T-cell (primary cell): Measurements from ENCODE around the gene DHCR7. TPM values are rescaled to one million over a fixed set of nuclear protein-coding genes. Genes with fewer than 3 reads are reported as not detected.
A peak's percentile ranks its signal among the peaks of the same experiment; 100 is the strongest.

ENCODE experiments used
- ATAC-seq, 4 experiments: fragments of 200-7000 bp in 3 of 4; fragments of 150-1000 bp in 1 of 4; cut with Tn5 transposase; replicated peaks in 1 of 4; 1 replicate in 3 of 4; 2 replicates in 1 of 4; pipeline ENCODE4 v1.10.0; 2021; ENCODE audit warnings: moderate library complexity in 3 of 4, mild to moderate bottlenecking in 2 of 4, moderate number of reproducible peaks in 1 of 4
- CTCF ChIA-PET, 2 donors: fragments of 300-600 bp; sonication (Branson Sonifier 250); formaldehyde crosslinking; loops; one replicate each; lab custom pipeline; 2022; ENCODE audit warnings: antibody characterized with exemption in 2 of 2; lab: Charles Lee
- POLR2A ChIA-PET, 2 donors: fragments of 300-600 bp; sonication (Branson Sonifier 250); formaldehyde crosslinking; loops; one replicate each; lab custom pipeline; 2022; ENCODE audit warnings: antibody characterized with exemption in 2 of 2; lab: Charles Lee
- DNase-seq, 35 experiments: peaks; one replicate each; pipeline versions ENCODE4 v3.0.0 to v3.0.0-alpha.2; 2013 to 2023
- H3K27ac ChIP-seq: one replicate; pipeline ENCODE4 v1.5.1; 2013; ENCODE audit warnings: low read length
- H3K27me3 ChIP-seq, 2 experiments: replicated peaks in 1 of 2; 1 replicate in 1 of 2; 2 replicates in 1 of 2; pipeline versions ENCODE4 v1.6.1 to v1.7.0; 2013; ENCODE audit warnings: low read length in 1 of 2, mixed read lengths in 1 of 2; ENCODE audit not compliant: control insufficient read depth in 2 of 2, insufficient read depth in 2 of 2; ENCODE audit errors: extremely low read depth in 1 of 2
- H3K36me3 ChIP-seq, 2 donors: 1 replicate in 1 of 2; 2 replicates in 1 of 2; pipeline versions ENCODE4 v1.6.1 to v1.7.0; 2013; ENCODE audit warnings: low read length in 1 of 2; ENCODE audit not compliant: control insufficient read depth in 2 of 2, insufficient read depth in 1 of 2; ENCODE audit errors: extremely low read depth in 1 of 2
- H3K4me1 ChIP-seq, 2 experiments: 1 replicate in 1 of 2; 2 replicates in 1 of 2; pipeline versions ENCODE4 v1.6.1 to v1.7.0; 2013; ENCODE audit warnings: low read length in 2 of 2, mixed read lengths in 1 of 2; ENCODE audit not compliant: insufficient read depth in 2 of 2, control insufficient read depth in 1 of 2; ENCODE audit errors: extremely low read depth in 1 of 2
- H3K4me3 ChIP-seq, 2 donors: 1 replicate in 1 of 2; 2 replicates in 1 of 2; pipeline versions ENCODE4 v1.5.1 to v1.7.0; 2013; ENCODE audit warnings: mild to moderate bottlenecking in 2 of 2, low read length in 1 of 2, moderate library complexity in 1 of 2; ENCODE audit not compliant: control insufficient read depth in 1 of 2; ENCODE audit errors: extremely low read depth in 1 of 2
- H3K9me3 ChIP-seq: 2 replicates; pipeline ENCODE4 v1.7.0; 2013
- H3K27ac Mint-ChIP-seq, 2 donors: one replicate each; pipeline ENCODE4 v1.8.0; 2020 to 2021; ENCODE audit warnings: mild to moderate bottlenecking in 2 of 2, mixed read lengths in 2 of 2
- H3K27me3 Mint-ChIP-seq, 2 donors: one replicate each; pipeline ENCODE4 v1.8.0; 2021 to 2022; ENCODE audit warnings: mixed read lengths in 2 of 2
- H3K36me3 Mint-ChIP-seq: one replicate; pipeline ENCODE4 v1.8.0; 2021; ENCODE audit warnings: mixed read lengths
- H3K4me1 Mint-ChIP-seq, 3 donors: one replicate each; pipeline ENCODE4 v1.8.0; 2020 to 2022; ENCODE audit warnings: mixed read lengths in 3 of 3, mild to moderate bottlenecking in 1 of 3
- H3K4me3 Mint-ChIP-seq, 3 donors: one replicate each; pipeline ENCODE4 v1.8.0; 2020 to 2022; ENCODE audit warnings: mild to moderate bottlenecking in 3 of 3, mixed read lengths in 3 of 3, moderate library complexity in 3 of 3
- H3K9me3 Mint-ChIP-seq, 3 donors: one replicate each; pipeline ENCODE4 v1.8.0; 2020 to 2022; ENCODE audit warnings: mixed read lengths in 3 of 3
- WGBS: methylation state at CpG from one replicate; pipeline ENCODE4 v1.1.5; 2013; ENCODE audit warnings: missing lambda C conversion rate; ENCODE audit not compliant: insufficient coverage; 5-methylcytosine and 5-hydroxymethylcytosine counted together
- total RNA-seq, 35 experiments: library from RNA in 6 of 35; stranded (reverse) in 6 of 35; fragments of 120-200 nt in 1 of 35; gene quantifications; one replicate each; pipeline versions ENCODE4 v1.2.1 to v1.2.4 and lab custom pipeline; 2013 to 2026

DHCR7 gene
- total RNA-seq, 5 donors from 2014 or later (not counting 1 experiment from before 2014, with no cell fraction given): 17.8 to 22.6 (median 21.1) TPM

GRCh38 chr11:71453037-71453917, 5.1 kb upstream of the DHCR7 start, which contains the start of gene NADSYN1:
TSS of gene NADSYN1 (plus strand) at chr11:71453203. CDS start at chr11:71453297, 94 bp downstream.
- under 1% methylated on average over 59 of the region's 61 CpGs for WGBS
- peak; percentile 82 to 98 (median 90) for DNase-seq
- no peaks in the 10 kb centered on the region for H3K9me3 Mint-ChIP-seq
- H3K27me3 ChIP-seq: no peaks in the 10 kb centered on the region
- peak within 1 kb of the TSS; percentile 97 for H3K4me3 ChIP-seq
- peak; percentile 71 to 81 (median 76) for ATAC-seq
- peaks cover 6 to 34% of the 10 kb centered on the region in 2 donors for H3K36me3 ChIP-seq
- H3K4me1 ChIP-seq: peaks cover 23 to 49% of the 10 kb centered on the region in 2 experiments
- H3K27ac ChIP-seq: peak within 1 kb of the TSS; percentile 98
- CTCF ChIA-PET: interaction anchor here in 1 of 2 donors (0.6 to 1.2 kb wide), 4 partner anchors 9 to 771 kb away, joined by 3 to 11 read pairs (median 4); no protein-coding TSS in a partner anchor
- peaks cover 58 to 72% (median 66%) of the 10 kb centered on the region in 3 donors for H3K4me1 Mint-ChIP-seq
- H3K9me3 ChIP-seq: no peaks in the 10 kb centered on the region
- POLR2A ChIA-PET: interaction anchor here (0.6 to 0.7 kb wide), 2 partner anchors 349 to 403 kb away, joined by 7 to 10 read pairs; no protein-coding TSS in a partner anchor
- H3K27ac Mint-ChIP-seq: peak within 1 kb of the TSS; percentile 94 to 96
- peaks cover 29% of the 10 kb centered on the region for H3K36me3 Mint-ChIP-seq
- H3K4me3 Mint-ChIP-seq: peak within 1 kb of the TSS; percentile 86 to 92 (median 88)
- no peaks in the 10 kb centered on the region for H3K27me3 Mint-ChIP-seq

DNA sequence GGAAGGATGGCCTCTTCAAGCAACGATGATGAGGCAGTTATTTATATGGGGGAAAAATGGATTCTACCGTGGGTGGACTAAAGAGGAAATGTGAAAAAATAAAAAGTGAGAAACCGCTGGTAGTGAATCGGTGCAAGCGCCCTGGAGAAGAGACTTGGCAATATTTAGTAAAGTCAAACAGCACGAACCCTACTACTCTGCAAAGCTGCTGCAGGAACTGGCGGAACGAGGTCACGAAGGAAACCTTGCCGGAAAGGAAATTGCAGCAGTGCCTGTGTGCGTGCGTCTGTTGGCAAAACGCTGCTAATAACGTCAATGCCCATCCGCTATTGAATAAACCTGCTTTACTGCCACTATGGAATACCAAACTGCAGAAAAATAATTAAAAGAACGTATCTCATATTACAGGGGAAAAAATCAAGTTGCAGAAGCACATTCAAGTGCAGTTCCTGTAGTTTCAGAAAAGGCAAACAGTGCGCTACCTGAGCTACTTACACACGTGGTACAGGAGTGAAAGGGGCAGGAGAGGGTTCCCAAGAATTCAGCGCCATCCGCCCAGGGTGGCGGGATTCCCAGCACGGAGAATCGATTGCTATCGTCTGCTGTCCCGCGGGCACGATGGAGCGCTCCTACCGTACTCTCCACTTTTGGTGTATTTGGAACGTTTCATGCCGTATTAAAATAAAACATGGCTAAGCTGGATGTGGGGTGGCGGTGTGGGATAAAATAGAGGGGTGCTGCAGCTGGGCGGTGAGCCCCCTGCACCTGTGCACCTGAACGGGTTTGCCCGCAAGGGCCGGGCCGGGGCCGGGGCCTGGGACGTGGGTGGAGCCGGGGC, 4.2 kb upstream of the DHCR7 start:
- Mint-ChIP-seq H3K4me1 (peaks cover 60 to 71% (median 65%) of the 10 kb centered on the region in 3 donors), H3K27ac (peak overlapping the region; percentile 94 to 96), H3K27me3 (no peaks in the 10 kb centered on the region), H3K36me3 (peaks cover 21% of the 10 kb centered on the region), H3K4me3 (peak overlapping the region; percentile 86 to 92 (median 88)), H3K9me3 (no peaks in the 10 kb centered on the region)
- DNase-seq (peak; percentile 21 to 88 (median 69)), ATAC-seq (peak; percentile 41 to 53 (median 43))
- H3K4me3 ChIP-seq: peak overlapping the region; percentile 97
- peak overlapping the region; percentile 98 for H3K27ac ChIP-seq
- ChIA-PET CTCF (interaction anchor here (0.5 to 1.2 kb wide), 5 partner anchors 8 to 772 kb away, joined by 3 to 11 read pairs (median 5); no protein-coding TSS in a partner anchor), POLR2A (interaction anchor here (0.6 to 0.7 kb wide), 2 partner anchors 350 to 404 kb away, joined by 7 to 10 read pairs; no protein-coding TSS in a partner anchor)
- no peaks in the 10 kb centered on the region for H3K9me3 ChIP-seq
- peaks cover 4 to 25% of the 10 kb centered on the region in 2 donors for H3K36me3 ChIP-seq
- peaks cover 23 to 54% of the 10 kb centered on the region in 2 experiments for H3K4me1 ChIP-seq
- WGBS: 1% methylated on average over 37 of the region's 40 CpGs
- H3K27me3 ChIP-seq: no peaks in the 10 kb centered on the region

DNA sequence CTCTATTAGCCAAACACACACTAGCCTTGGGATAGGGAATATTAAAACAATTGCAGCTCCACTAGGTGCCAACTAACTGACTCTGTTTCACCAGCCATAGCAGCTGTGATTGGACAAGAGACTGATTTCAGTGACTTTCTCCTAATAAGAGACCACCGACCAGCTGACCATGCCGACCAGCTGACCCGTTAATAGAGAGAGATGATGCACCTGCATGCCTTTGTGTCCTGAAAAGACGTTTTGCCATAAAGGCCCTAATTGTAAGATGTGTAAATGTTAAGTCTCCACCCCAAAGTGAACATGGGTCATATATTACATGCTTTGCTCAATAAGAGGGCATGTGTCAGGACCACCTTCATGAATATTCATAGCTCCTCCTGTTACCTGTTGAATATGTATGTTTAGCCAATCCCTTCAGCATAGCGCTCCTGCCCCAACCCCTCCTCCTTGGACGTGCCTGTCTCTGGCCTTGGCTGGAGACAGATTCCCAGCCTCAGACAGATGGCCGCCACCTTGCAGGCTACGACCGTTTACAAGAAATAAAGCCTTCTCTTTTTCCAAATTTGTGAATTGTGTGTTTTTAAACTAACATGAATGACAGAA, 3.5 kb upstream of the DHCR7 start:
- POLR2A ChIA-PET: no interaction called here
- peaks cover 22% of the 10 kb centered on the region for H3K36me3 Mint-ChIP-seq
- peak overlapping the region; percentile 98 for H3K27ac ChIP-seq
- H3K27ac Mint-ChIP-seq: peak overlapping the region; percentile 94 to 96
- H3K9me3 Mint-ChIP-seq: no peaks in the 10 kb centered on the region
- H3K4me1 Mint-ChIP-seq: peaks cover 66 to 70% (median 68%) of the 10 kb centered on the region in 3 donors
- H3K4me3 ChIP-seq: peak overlapping the region in 1 of 2 donors; percentile 97
- WGBS: 100% methylated on average over 1 of the region's 9 CpGs
- CTCF ChIA-PET: interaction anchor here in 1 of 2 donors (0.5 kb wide), 1 partner anchor 637 kb away, joined by 6 read pairs; no protein-coding TSS in a partner anchor
- peak overlapping the region; percentile 86 to 92 (median 88) for H3K4me3 Mint-ChIP-seq
- no peaks in the 10 kb centered on the region for H3K27me3 ChIP-seq
- H3K27me3 Mint-ChIP-seq: no peaks in the 10 kb centered on the region
- H3K9me3 ChIP-seq: no peaks in the 10 kb centered on the region
- ATAC-seq (no peak), DNase-seq (peak in 1 of 35 experiments; percentile 15)
- peaks cover 0 to 18% of the 10 kb centered on the region in 2 donors for H3K36me3 ChIP-seq
- peaks cover 23 to 56% of the 10 kb centered on the region in 2 experiments for H3K4me1 ChIP-seq

- Mint-ChIP-seq H3K9me3 (no peaks in the 10 kb centered on the region), H3K36me3 (peaks cover 21% of the 10 kb centered on the region), H3K27ac (peak overlapping the region; percentile 82 to 94), H3K27me3 (no peaks in the 10 kb centered on the region), H3K4me1 (peaks cover 65 to 68% (median 67%) of the 10 kb centered on the region in 3 donors), H3K4me3 (peak overlapping the region; percentile 10 to 88 (median 86))
- Histone ChIP-seq H3K27me3 (no peaks in the 10 kb centered on the region), H3K36me3 (peaks cover 0 to 11% of the 10 kb centered on the region in 2 donors), H3K27ac (peak overlapping the region; percentile 98), H3K9me3 (no peaks in the 10 kb centered on the region), H3K4me1 (peaks cover 23 to 56% of the 10 kb centered on the region in 2 experiments), H3K4me3 (no peak overlapping the region)
- ATAC-seq (no peak), DNase-seq (no peak)
- POLR2A ChIA-PET: no interaction called here
- 100% methylated on average over 1 of the region's 3 CpGs for WGBS
- CTCF ChIA-PET: no interaction called here
Measured at GRCh38 chr11:71450939-71451338, 2.7 kb upstream of the DHCR7 start.

GRCh38 chr11:71450507-71450906, 2.3 kb upstream of the DHCR7 start:
- peak overlapping the region in 1 of 3 donors; percentile 86 for H3K4me3 Mint-ChIP-seq
- peaks cover 63 to 66% (median 65%) of the 10 kb centered on the region in 3 donors for H3K4me1 Mint-ChIP-seq
- H3K36me3 Mint-ChIP-seq: peaks cover 20% of the 10 kb centered on the region
- Histone ChIP-seq H3K4me3 (no peak overlapping the region), H3K27ac (peak overlapping the region; percentile 88), H3K9me3 (no peaks in the 10 kb centered on the region), H3K4me1 (peaks cover 23 to 55% of the 10 kb centered on the region in 2 experiments), H3K27me3 (no peaks in the 10 kb centered on the region), H3K36me3 (peaks cover 0 to 7% of the 10 kb centered on the region in 2 donors)
- H3K27ac Mint-ChIP-seq: peak overlapping the region; percentile 82 to 94
- WGBS: no CpG with 5 or more reads among the region's 2 CpGs
- DNase-seq (no peak), ATAC-seq (no peak)
- POLR2A ChIA-PET: no interaction called here
- no peaks in the 10 kb centered on the region for H3K9me3 Mint-ChIP-seq
- CTCF ChIA-PET: no interaction called here
- no peaks in the 10 kb centered on the region for H3K27me3 Mint-ChIP-seq
